HG02798 (cell line): ENCODE data around the gene SPATA6.

Experiments
- ATAC-seq: cut with Tn5 transposase; IDR thresholded peaks from one replicate; pipeline ENCODE4 v1.9.1; 2021; ENCODE audit warnings: mild to moderate bottlenecking; ENCODE audit not compliant: unreplicated experiment, poor library complexity

The SPATA6 gene

GRCh38 chr1:48266576-48266975 lies 205.4 kb downstream of the SPATA6 start:
- no peak for ATAC-seq

GRCh38 chr1:48263041-48263440 lies 209.0 kb downstream of the SPATA6 start:
- no peak for ATAC-seq

- no peak for ATAC-seq
Measured at GRCh38 chr1:48261881-48262400, 210.1 kb downstream of the SPATA6 start.

- no peak for ATAC-seq
Measured at GRCh38 chr1:48258106-48258505, 213.9 kb downstream of the SPATA6 start.

GRCh38 chr1:48254254-48254653 lies 217.8 kb downstream of the SPATA6 start:
- ATAC-seq, result no peak

- ATAC-seq, result no peak
Measured at GRCh38 chr1:48251821-48252220, 220.2 kb downstream of the SPATA6 start.

GRCh38 chr1:48251323-48251722 lies 220.7 kb downstream of the SPATA6 start:
- no peak for ATAC-seq

- ATAC-seq, result no peak
Measured at GRCh38 chr1:48250572-48250971, 221.4 kb downstream of the SPATA6 start.

- no peak for ATAC-seq
Measured at GRCh38 chr1:48249868-48250267, 222.1 kb downstream of the SPATA6 start.

GRCh38 chr1:48248356-48248755 lies 223.6 kb downstream of the SPATA6 start:
- no peak for ATAC-seq

- ATAC-seq, result no peak
Measured at GRCh38 chr1:48246727-48247126, 225.3 kb downstream of the SPATA6 start.
